Ectodermal cell (in vitro differentiated cells): ENCODE measurements around the gene TCERG1L.

Source experiments
- H3K27ac ChIP-seq: 2 replicates; pipeline ENCODE4 v1.7.0; 2013; ENCODE audit warnings: mild to moderate bottlenecking, low read depth, low read length; ENCODE audit not compliant: insufficient read depth, poor library complexity, severe bottlenecking
- H3K27me3 ChIP-seq: 2 replicates; pipeline ENCODE4 v1.7.0; 2013; ENCODE audit warnings: mild to moderate bottlenecking, low read length; ENCODE audit not compliant: insufficient read depth, control insufficient read depth, poor library complexity, severe bottlenecking
- H3K36me3 ChIP-seq: one replicate; pipeline ENCODE4 v1.7.0; 2013; ENCODE audit warnings: low read length; ENCODE audit not compliant: control insufficient read depth, insufficient read depth
- H3K4me1 ChIP-seq: one replicate; pipeline ENCODE4 v1.7.0; 2013; ENCODE audit warnings: low read length; ENCODE audit not compliant: control insufficient read depth, insufficient read depth
- H3K4me3 ChIP-seq: 2 replicates; pipeline ENCODE4 v1.7.0; 2013; ENCODE audit warnings: low read depth, low read length, control low read depth; ENCODE audit not compliant: insufficient read depth
- H3K9me3 ChIP-seq: 2 replicates; pipeline ENCODE4 v1.7.0; 2013; ENCODE audit warnings: mild to moderate bottlenecking, low read length, moderate library complexity; ENCODE audit not compliant: control insufficient read depth
- whole genome bisulfite sequencing, 2 experiments: methylation state at CpG; one replicate each; pipeline ENCODE4 v1.1.7; 2013; ENCODE audit warnings: missing lambda C conversion rate in 2 of 2; 5-methylcytosine and 5-hydroxymethylcytosine counted together

Gene TCERG1L

DNA sequence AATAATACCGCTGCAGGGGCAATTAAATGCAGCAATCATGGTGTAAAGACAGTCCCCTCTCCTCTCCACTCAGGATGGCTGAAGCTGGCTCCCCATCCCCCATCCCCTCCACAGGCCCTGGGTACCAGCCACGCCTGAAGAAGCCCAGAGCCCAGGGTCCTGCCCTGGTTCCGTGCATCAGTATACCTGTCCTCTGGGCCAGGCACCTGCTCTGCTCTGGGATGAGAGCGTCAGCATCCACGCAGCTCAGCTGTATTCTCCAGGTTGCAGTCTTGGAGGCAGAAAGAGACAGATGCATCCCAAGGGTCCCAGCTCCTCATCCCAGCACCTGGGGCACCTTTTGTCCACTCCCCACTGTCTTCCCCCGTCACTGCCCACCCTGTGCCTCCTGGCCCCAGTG is 233.8 kb downstream of the TCERG1L start:
- Histone ChIP-seq H3K27ac (no peak overlapping the region), H3K27me3 (no peaks in the 10 kb centered on the region), H3K4me3 (no peak overlapping the region), H3K4me1 (no peaks in the 10 kb centered on the region), H3K36me3 (no peaks in the 10 kb centered on the region), H3K9me3 (no peaks in the 10 kb centered on the region)
- WGBS, 2 experiments: 73 to 78% methylated on average over 6 of the region's 6 CpGs

DNA sequence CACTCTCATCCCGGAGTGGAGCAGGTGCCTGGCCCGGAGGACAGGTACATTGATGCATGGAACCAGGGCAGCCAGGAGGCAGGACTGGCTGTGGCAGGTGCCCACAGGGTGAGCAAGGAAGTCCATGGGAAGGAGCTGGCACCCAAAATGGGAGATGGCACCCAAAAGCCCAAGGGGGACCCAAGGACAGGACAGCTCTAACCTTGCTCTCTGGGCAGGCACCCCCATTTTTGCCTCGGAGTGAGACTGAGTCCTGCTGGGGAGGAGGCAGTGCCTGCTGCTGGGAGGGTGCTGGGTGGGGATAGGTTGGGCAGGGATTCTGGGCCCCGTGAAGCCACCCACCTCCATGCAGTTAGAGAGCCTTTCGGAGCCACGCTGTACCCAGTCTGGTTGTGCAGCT is 234.5 kb downstream of the TCERG1L start:
- Histone ChIP-seq H3K36me3 (no peaks in the 10 kb centered on the region), H3K27ac (no peak overlapping the region), H3K27me3 (no peaks in the 10 kb centered on the region), H3K9me3 (no peaks in the 10 kb centered on the region), H3K4me3 (no peak overlapping the region), H3K4me1 (no peaks in the 10 kb centered on the region)
- 92% methylated on average over 6 of the region's 6 CpGs for WGBS, 2 experiments

GRCh38 chr10:131076356-131076755 is 235.2 kb downstream of the TCERG1L start:
- 78 to 79% methylated on average over 8 of the region's 8 CpGs for WGBS, 2 experiments
- no peaks in the 10 kb centered on the region for H3K27me3 ChIP-seq
- no peak overlapping the region for H3K4me3 ChIP-seq
- H3K4me1 ChIP-seq: no peaks in the 10 kb centered on the region
- no peaks in the 10 kb centered on the region for H3K36me3 ChIP-seq
- no peak overlapping the region for H3K27ac ChIP-seq
- no peaks in the 10 kb centered on the region for H3K9me3 ChIP-seq

GRCh38 chr10:131075218-131075770 is 236.2 kb downstream of the TCERG1L start:
- no peaks in the 10 kb centered on the region for H3K9me3 ChIP-seq
- no peak overlapping the region for H3K4me3 ChIP-seq
- no peak overlapping the region for H3K27ac ChIP-seq
- no peaks in the 10 kb centered on the region for H3K36me3 ChIP-seq
- H3K27me3 ChIP-seq: no peaks in the 10 kb centered on the region
- 92 to 93% methylated on average over 27 of the region's 27 CpGs for WGBS, 2 experiments
- no peaks in the 10 kb centered on the region for H3K4me1 ChIP-seq

DNA sequence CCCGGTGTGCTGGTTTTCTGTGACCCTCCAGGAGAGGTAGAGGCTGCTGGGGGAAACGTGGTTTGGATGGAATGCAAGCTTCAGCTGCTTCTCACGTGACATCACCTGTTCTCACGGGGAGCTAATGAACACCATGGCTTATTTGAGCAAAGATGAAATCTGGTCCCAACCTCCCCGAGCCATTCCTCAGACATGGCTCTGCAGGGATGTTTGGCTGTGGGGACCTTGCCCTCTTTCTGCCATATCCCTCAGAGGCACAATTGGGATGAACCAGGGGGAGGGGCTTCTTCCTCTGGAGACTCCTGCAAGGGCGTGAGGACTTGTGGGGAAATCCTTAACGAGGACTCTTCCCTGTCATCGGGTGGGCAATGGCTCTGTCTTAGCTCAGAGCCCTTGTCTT is 236.8 kb downstream of the TCERG1L start:
- H3K4me3 ChIP-seq: no peak overlapping the region
- no peak overlapping the region for H3K27ac ChIP-seq
- H3K36me3 ChIP-seq: no peaks in the 10 kb centered on the region
- 92 to 93% methylated on average over 8 of the region's 8 CpGs for WGBS, 2 experiments
- H3K27me3 ChIP-seq: no peaks in the 10 kb centered on the region
- no peaks in the 10 kb centered on the region for H3K9me3 ChIP-seq
- H3K4me1 ChIP-seq: no peaks in the 10 kb centered on the region

GRCh38 chr10:131073469-131074035 is 238.0 kb downstream of the TCERG1L start:
- Histone ChIP-seq H3K27me3 (no peaks in the 10 kb centered on the region), H3K4me3 (no peak overlapping the region), H3K9me3 (no peaks in the 10 kb centered on the region), H3K4me1 (no peaks in the 10 kb centered on the region), H3K27ac (no peak overlapping the region), H3K36me3 (no peaks in the 10 kb centered on the region)
- WGBS, 2 experiments: 87 to 88% methylated on average over 11 of the region's 11 CpGs

- H3K36me3 ChIP-seq: no peaks in the 10 kb centered on the region
- no peaks in the 10 kb centered on the region for H3K27me3 ChIP-seq
- no peaks in the 10 kb centered on the region for H3K9me3 ChIP-seq
- H3K4me3 ChIP-seq: no peak overlapping the region
- no peaks in the 10 kb centered on the region for H3K4me1 ChIP-seq
- no peak overlapping the region for H3K27ac ChIP-seq
- 93% methylated on average over 13 of the region's 13 CpGs for WGBS, 2 experiments
Measured at GRCh38 chr10:131072651-131073468, 238.7 kb downstream of the TCERG1L start.

GRCh38 chr10:131071721-131072120 is 239.8 kb downstream of the TCERG1L start:
- H3K4me3 ChIP-seq: no peak overlapping the region
- H3K27me3 ChIP-seq: no peaks in the 10 kb centered on the region
- no peak overlapping the region for H3K27ac ChIP-seq
- H3K36me3 ChIP-seq: no peaks in the 10 kb centered on the region
- H3K9me3 ChIP-seq: no peaks in the 10 kb centered on the region
- H3K4me1 ChIP-seq: no peaks in the 10 kb centered on the region
- WGBS, 2 experiments: 95 to 96% methylated on average over 7 of the region's 7 CpGs

GRCh38 chr10:131070856-131071255 is 240.7 kb downstream of the TCERG1L start:
- no peaks in the 10 kb centered on the region for H3K36me3 ChIP-seq
- no peak overlapping the region for H3K27ac ChIP-seq
- no peaks in the 10 kb centered on the region for H3K27me3 ChIP-seq
- H3K9me3 ChIP-seq: no peaks in the 10 kb centered on the region
- H3K4me1 ChIP-seq: peaks cover 4% of the 10 kb centered on the region
- H3K4me3 ChIP-seq: no peak overlapping the region
- WGBS, 2 experiments: 95 to 96% methylated on average over 7 of the region's 7 CpGs

GRCh38 chr10:131068760-131069159 is 242.8 kb downstream of the TCERG1L start:
- Histone ChIP-seq H3K4me1 (peaks cover 8% of the 10 kb centered on the region), H3K27ac (no peak overlapping the region), H3K36me3 (no peaks in the 10 kb centered on the region), H3K27me3 (no peaks in the 10 kb centered on the region), H3K4me3 (no peak overlapping the region), H3K9me3 (no peaks in the 10 kb centered on the region)
- WGBS, 2 experiments: 73 to 76% methylated on average over 5 of the region's 6 CpGs
